HG03025 (cell line): Measurements from ENCODE around the gene RAB8B.

Source experiments
- ATAC-seq: cut with Tn5 transposase; IDR thresholded peaks from one replicate; pipeline ENCODE4 v1.9.1; 2021; ENCODE audit warnings: mild to moderate bottlenecking, moderate library complexity; ENCODE audit not compliant: unreplicated experiment, low FRiP score

The RAB8B gene

GRCh38 chr15:63188926-63189871, at the start of gene RAB8B:
RAB8B (plus strand) TSS chr15:63189606; CDS start chr15:63189625, 19 bp downstream.
- peak; percentile 81 for ATAC-seq

GRCh38 chr15:63140936-63141335, 48.5 kb upstream of the RAB8B start:
- ATAC-seq: no peak

GRCh38 chr15:63145426-63145825, 44.0 kb upstream of the RAB8B start:
- ATAC-seq: no peak

- no peak for ATAC-seq
These were observed 42.7 kb upstream of the RAB8B start for GRCh38 chr15:63146684-63147083.

GRCh38 chr15:63151665-63152064, 37.7 kb upstream of the RAB8B start:
- ATAC-seq: no peak

- no peak for ATAC-seq
These were observed 33.9 kb upstream of the RAB8B start for GRCh38 chr15:63155486-63155885.

- ATAC-seq: no peak
These were observed 33.2 kb upstream of the RAB8B start for GRCh38 chr15:63156086-63156710.

- ATAC-seq: no peak
These were observed 32.7 kb upstream of the RAB8B start for GRCh38 chr15:63156755-63157117.

- peak; percentile 91 for ATAC-seq
These were observed 32.1 kb upstream of the RAB8B start, which contains the start of gene RPS27L for GRCh38 chr15:63157118-63157843. RPS27L (minus strand) TSS chr15:63157477; CDS start chr15:63157405, 72 bp downstream.

- ATAC-seq: no peak
These were observed 31.4 kb upstream of the RAB8B start for GRCh38 chr15:63157891-63158431.

GRCh38 chr15:63160638-63161037, 28.8 kb upstream of the RAB8B start:
- ATAC-seq: no peak

GRCh38 chr15:63163217-63163616, 26.2 kb upstream of the RAB8B start:
- no peak for ATAC-seq

GRCh38 chr15:63165166-63165859, 24.1 kb upstream of the RAB8B start:
- ATAC-seq: no peak

GRCh38 chr15:63166219-63166618, 23.2 kb upstream of the RAB8B start:
- ATAC-seq: no peak

GRCh38 chr15:63169788-63170187, 19.6 kb upstream of the RAB8B start:
- no peak for ATAC-seq

GRCh38 chr15:63172376-63172775, 17.0 kb upstream of the RAB8B start:
- no peak for ATAC-seq

- no peak for ATAC-seq
These were observed 16.5 kb upstream of the RAB8B start for GRCh38 chr15:63172851-63173451.

- no peak for ATAC-seq
These were observed 13.1 kb upstream of the RAB8B start for GRCh38 chr15:63176302-63176701.

- ATAC-seq: no peak
These were observed 11.4 kb upstream of the RAB8B start for GRCh38 chr15:63178034-63178433.

GRCh38 chr15:63180746-63181145, 8.7 kb upstream of the RAB8B start:
- ATAC-seq: no peak
